ENCODE results near the gene GCNT2. TPM values are rescaled to one million over a fixed set of nuclear protein-coding genes. Genes with fewer than 3 reads are reported as not detected.
"Not testable (repeated sequence)": the region's sequence is repeated elsewhere in the genome, so short reads cannot be mapped to it uniquely, and the experiment has no call there.

GCNT2 gene
- total RNA-seq, 1 donor from 2014 or later: 17.5 TPM

DNA sequence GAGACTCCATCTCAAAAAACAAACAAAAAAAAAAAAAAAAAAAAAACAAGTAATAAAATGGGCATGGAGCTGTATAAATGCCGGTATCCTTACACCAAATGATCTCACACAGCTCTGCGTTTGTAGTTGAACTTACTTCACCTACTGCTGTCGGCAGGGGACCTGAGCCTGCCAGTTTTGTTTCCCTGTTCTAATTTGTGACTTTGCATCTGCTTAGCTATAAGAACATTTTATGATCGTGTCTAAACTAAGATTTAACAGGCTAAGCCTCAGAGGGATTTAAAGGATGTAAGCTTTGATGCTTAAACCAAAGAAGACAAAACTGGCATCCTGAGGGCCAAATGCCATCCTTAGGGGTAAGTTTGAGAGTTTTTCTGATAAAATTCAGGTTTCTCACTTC lies 58.7 kb downstream of the GCNT2 start:
- DNase-seq (ENCODE audit: low read depth): no peak
- no peak overlapping the region for H3K4me3 ChIP-seq (ENCODE audit: low read depth, low read length)
- TF ChIP-seq, protein P1, sequence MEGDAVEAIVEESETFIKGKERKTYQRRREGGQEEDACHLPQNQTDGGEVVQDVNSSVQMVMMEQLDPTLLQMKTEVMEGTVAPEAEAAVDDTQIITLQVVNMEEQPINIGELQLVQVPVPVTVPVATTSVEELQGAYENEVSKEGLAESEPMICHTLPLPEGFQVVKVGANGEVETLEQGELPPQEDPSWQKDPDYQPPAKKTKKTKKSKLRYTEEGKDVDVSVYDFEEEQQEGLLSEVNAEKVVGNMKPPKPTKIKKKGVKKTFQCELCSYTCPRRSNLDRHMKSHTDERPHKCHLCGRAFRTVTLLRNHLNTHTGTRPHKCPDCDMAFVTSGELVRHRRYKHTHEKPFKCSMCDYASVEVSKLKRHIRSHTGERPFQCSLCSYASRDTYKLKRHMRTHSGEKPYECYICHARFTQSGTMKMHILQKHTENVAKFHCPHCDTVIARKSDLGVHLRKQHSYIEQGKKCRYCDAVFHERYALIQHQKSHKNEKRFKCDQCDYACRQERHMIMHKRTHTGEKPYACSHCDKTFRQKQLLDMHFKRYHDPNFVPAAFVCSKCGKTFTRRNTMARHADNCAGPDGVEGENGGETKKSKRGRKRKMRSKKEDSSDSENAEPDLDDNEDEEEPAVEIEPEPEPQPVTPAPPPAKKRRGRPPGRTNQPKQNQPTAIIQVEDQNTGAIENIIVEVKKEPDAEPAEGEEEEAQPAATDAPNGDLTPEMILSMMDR (conservative IDR thresholded peaks at IDR 0.05; ENCODE audit: low read depth, low read length): no peak

DNA sequence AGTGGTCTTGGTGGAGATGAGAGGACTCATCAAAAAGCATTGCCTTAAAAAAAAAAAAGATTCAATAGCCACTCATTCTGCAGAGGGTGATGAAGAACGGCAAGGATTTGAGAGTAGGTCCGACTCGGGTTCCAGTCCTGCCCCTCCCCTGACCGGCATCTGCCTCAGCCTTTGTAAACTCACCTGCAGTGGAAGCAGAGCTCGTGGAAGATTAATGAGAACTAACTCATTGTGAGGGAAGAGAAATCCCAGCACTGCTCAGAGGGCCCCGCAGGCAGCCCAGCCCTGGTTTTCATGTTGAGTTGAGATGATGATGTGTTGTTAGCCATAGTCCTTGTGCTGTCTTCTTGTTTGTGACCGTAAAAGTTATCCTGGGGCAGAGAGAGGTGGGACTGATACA lies 59.4 kb downstream of the GCNT2 start:
- H3K4me3 ChIP-seq (ENCODE audit: low read depth, low read length): no peak overlapping the region
- TF ChIP-seq, protein P1 (conservative IDR thresholded peaks at IDR 0.05; ENCODE audit: low read depth, low read length): no peak
- DNase-seq (ENCODE audit: low read depth): no peak

DNA sequence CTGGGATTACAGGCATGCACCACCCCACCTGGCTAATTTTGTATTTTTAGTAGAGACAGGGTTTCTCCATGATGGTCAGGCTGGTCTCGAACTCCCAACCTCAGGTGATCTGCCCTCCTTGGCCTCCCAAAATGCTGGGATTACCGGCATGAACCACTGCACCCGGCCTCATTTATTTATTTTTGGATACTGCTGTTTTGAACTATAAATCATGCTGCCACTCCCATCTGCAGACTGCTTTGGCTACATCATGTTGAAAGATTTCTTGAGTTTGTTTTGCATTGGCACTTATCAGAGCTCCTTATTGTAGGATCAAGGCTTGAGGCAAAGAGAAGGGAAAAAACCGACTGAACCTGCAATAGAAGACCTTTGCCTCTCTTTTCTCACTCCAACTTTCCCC lies 60.3 kb downstream of the GCNT2 start:
- H3K4me3 ChIP-seq (ENCODE audit: low read depth, low read length); DNase-seq (ENCODE audit: low read depth): not testable (repeated sequence)

DNA sequence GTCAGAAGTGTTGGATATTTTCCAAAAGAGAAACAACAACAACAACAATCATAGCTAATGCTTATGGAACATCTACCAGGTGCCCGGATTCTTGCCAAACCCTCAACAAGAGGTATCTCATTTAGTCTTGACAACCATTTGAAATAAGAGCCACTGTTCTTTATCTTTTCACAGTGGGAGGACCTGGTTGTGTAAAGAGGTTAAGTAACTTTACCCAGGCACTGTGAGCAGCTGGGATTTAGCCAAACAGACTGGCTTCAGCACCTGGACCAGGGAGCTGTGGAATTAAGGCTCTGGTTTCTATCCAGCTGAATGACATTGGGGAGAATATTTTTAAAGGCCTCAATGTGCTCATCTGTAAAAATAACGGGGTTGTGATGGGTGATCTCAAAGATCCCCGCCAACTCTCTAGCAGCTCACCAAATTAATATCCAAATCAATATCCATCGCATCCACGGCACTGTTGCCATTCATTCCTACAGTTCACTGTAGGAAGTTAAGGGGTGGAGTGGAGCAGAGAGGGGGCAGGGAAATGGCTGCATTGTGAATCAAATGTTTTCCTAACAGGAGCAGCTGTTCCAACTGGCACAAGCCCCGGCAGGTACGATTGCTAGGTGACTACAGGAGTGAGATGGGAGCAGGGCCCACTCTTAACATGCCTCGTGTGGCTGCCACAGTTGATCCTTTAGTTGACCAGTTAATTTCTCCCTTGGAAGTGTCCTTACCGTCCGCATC lies 61.8 kb downstream of the GCNT2 start:
- no peak overlapping the region for H3K4me3 ChIP-seq (ENCODE audit: low read depth, low read length)
- TF ChIP-seq, protein P1 (conservative IDR thresholded peaks at IDR 0.05; ENCODE audit: low read depth, low read length): no peak
- DNase-seq (ENCODE audit: low read depth): no peak

DNA sequence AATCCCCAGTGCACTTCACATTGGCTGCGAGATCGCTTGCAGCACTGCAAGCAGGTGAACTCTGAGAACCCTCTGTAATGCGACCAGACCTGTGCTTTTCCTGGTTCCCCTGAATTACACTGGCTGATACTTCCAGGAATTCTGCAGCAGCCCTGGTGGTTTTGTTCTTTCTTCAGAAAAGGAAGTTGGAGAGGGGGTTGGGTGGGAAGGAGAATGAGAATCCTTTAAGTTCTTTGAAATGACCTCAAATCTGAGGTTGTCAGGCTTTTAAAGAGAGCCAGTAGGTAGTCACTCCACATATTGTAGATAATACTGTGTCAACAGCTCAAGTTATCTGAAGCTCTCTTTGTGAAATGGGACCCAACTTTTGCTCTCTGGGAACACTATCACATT lies 62.4 kb downstream of the GCNT2 start:
- no peak overlapping the region for H3K4me3 ChIP-seq (ENCODE audit: low read depth, low read length)

DNA sequence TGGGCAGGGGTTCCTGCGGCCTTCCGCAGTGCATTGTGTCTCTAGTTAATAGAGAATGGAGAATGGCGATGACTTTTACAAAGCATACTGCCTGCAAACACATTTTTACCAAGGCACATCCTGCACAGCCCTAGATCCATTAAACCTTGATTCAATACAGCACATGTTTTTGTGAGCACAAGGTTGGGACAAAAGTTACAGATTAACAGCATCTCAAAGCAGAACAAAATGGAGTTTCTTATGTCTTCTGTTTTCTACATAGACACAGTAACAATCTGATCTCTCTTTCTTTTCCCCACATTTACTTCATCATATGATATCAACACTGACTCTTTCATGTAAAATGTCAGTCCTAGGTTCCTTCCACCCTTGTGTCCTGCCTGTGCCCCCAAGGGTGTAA lies 63.5 kb downstream of the GCNT2 start:
- TF ChIP-seq, protein P1 (conservative IDR thresholded peaks at IDR 0.05; ENCODE audit: low read depth, low read length): no peak
- no peak for DNase-seq (ENCODE audit: low read depth)
- H3K4me3 ChIP-seq (ENCODE audit: low read depth, low read length): no peak overlapping the region

More for the DNA sequence above, 62.4 kb downstream of the GCNT2 start:
- DNase-seq (ENCODE audit: low read depth): no peak
- TF ChIP-seq, protein P1 (conservative IDR thresholded peaks at IDR 0.05; ENCODE audit: low read depth, low read length): no peak

DNA sequence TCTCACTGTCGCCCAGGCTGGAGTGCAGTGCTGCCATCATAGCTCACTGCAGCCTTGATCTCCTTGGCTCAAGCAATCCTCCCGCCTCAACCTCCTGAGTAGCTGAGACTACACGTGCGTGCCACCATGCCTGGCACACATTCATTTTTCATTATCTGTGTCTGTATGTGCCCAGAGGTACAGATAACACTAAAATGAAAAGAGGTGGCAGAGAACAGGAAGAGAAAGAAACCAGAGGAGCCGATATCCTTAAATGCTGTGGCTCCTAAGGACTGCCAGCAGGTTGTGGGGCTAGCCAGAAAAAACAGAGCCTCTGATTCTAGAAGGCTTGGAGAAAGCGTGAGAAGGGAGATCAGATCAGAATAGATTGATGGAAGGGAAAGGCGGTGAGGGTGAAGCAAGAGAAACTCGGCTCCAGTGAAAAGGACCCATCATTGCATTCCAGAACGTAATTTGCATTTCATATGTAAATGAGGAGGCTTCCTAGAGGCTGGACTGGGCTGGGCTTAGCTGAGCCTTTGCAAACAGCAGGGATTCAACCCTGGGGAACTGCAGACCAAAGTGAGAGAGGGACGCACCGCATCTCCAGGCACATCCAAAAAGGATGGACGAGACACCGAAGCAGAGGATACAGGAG lies 64.2 kb downstream of the GCNT2 start:
- no peak for DNase-seq (ENCODE audit: low read depth)
- TF ChIP-seq, protein P1 (conservative IDR thresholded peaks at IDR 0.05; ENCODE audit: low read depth, low read length): no peak
- H3K4me3 ChIP-seq (ENCODE audit: low read depth, low read length): no peak overlapping the region

Measured in epithelial cell of proximal tubule (primary cell).